ENCODE results near the gene OGFOD1. TPM values are rescaled to one million over a fixed set of nuclear protein-coding genes. Genes with fewer than 3 reads are reported as not detected.
A peak's percentile ranks its signal among the peaks of the same experiment; 100 is the strongest.
"Not testable (repeated sequence)": the region's sequence is repeated elsewhere in the genome, so short reads cannot be mapped to it uniquely, and the experiment has no call there.

OGFOD1 gene
- total RNA-seq, 2 donors from 2014 or later: 62.6 to 66.1 TPM

DNA sequence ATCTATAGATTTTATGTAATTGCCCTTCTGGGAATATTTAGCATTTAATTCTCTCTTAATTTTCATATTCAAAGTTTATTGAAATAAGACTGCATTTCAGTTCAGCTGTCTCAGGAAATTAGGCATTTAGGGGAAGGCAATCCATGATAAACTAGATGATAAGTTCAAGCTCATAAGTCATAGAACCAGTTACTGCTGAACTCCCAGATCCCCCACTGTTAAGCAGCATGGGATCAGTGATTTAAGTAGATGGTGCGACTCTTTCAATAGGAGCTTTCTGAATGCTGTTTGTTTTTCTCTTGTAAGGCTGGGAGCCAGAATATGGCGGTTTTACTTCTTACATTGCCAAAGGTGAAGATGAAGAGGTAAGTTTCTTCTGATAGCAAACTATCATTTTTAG lies 23.8 kb downstream of the OGFOD1 start:
- peaks cover 8 to 37% of the 10 kb centered on the region in 2 donors for H3K36me3 Mint-ChIP-seq (ENCODE audit: insufficient read depth in 2 of 2)
- no peaks in the 10 kb centered on the region for H3K9me3 Mint-ChIP-seq
- DNase-seq (no peak), ATAC-seq (replicated peaks in 1 of 2) (no peak)
- H3K27ac Mint-ChIP-seq: no peak overlapping the region
- H3K4me3 Mint-ChIP-seq: no peak overlapping the region
- no peaks in the 10 kb centered on the region for H3K27me3 Mint-ChIP-seq (ENCODE audit: low read depth)
- H3K4me1 Mint-ChIP-seq (ENCODE audit: low read depth): peaks cover 23% of the 10 kb centered on the region

DNA sequence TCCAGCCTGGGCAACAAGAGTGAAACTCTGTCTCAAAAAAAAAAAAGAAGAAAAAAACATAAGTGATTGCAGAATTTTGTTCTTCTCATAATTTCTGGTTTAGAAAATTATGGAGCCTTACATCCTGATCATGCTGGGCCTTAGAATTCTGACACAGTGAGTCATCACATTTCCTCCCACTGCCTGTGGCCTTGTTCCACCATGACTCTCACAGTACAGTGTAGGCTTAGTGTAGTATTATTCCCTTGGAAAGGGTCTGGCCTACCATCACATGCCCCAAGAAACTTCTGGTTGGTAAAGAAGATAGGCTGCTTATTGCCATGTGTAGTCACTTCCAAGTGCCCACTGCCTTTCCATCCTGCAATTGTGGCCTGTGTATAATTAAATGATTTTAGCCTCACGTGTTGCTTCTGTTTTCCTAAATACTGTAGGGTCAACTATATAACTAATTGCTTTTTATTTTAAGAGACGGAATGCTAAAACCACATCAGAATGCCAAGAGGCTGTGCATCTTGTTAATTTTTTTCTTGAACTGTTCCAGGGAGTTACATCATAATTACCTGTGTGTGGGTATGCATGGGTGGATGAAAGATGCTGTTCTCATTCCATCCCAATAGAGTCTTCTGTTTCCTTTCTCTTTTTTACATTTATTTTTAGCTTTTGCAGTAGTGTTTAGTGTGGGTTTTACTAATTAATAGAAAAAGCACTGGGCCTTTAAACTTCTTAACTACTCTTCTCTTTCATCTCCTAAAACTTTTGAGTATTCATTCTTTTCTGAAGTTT lies 25.9 kb downstream of the OGFOD1 start:
- H3K27ac Mint-ChIP-seq: peak overlapping the region; percentile 90
- H3K9me3 Mint-ChIP-seq: no peaks in the 10 kb centered on the region
- H3K36me3 Mint-ChIP-seq (ENCODE audit: insufficient read depth in 2 of 2): peaks cover 5 to 32% of the 10 kb centered on the region in 2 donors
- no peaks in the 10 kb centered on the region for H3K27me3 Mint-ChIP-seq (ENCODE audit: low read depth)
- H3K4me3 Mint-ChIP-seq: peak overlapping the region in 1 of 2 donors; percentile 37
- ATAC-seq (replicated peaks in 1 of 2) (peak; percentile 51 to 88), DNase-seq (peak in 1 of 2 donors; percentile 4)
- peaks cover 23% of the 10 kb centered on the region for H3K4me1 Mint-ChIP-seq (ENCODE audit: low read depth)

DNA sequence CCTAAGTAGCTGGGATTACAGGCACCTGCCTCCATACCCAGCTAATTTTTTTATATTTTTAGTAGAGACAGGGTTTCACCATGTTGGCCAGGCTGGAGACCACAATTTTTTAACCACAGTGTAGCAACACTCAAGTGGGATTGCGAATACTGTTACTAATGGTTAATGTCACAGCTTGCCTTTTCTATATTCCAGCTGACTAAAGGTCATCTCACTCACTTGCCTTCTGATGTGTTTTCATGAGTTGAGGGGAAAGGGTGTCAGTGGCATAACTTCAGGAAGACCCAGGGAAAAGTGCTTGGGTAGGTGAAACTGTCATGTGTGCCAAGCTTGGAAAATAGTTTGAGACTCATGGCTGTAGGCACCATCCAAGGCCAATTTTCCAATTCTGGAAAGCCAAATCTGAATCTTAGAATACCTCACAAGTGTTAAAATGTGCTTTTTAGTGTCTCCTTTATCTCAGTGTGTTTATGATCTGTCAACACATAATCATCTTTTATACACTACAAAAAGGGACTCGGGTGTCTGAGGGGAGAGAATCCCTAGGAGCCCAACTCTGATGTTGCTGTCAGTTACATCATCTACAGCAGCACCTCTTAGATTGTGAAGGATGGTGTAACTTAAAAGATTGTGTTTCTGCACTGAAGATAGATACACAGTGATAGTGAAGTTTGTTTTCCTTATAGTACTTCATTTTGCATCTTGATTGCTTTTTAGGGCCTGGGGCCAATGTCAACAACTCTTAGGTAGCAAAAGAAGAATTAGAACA lies 27.1 kb downstream of the OGFOD1 start:
- ATAC-seq (replicated peaks in 1 of 2): peak in 1 of 2 donors; percentile 53
- peak overlapping the region; percentile 92 for H3K27ac Mint-ChIP-seq
- H3K4me1 Mint-ChIP-seq (ENCODE audit: low read depth): peaks cover 23% of the 10 kb centered on the region
- no peaks in the 10 kb centered on the region for H3K9me3 Mint-ChIP-seq
- peaks cover 5 to 26% of the 10 kb centered on the region in 2 donors for H3K36me3 Mint-ChIP-seq (ENCODE audit: insufficient read depth in 2 of 2)
- no peak overlapping the region for H3K4me3 Mint-ChIP-seq
- no peak for DNase-seq
- no peaks in the 10 kb centered on the region for H3K27me3 Mint-ChIP-seq (ENCODE audit: low read depth)

DNA sequence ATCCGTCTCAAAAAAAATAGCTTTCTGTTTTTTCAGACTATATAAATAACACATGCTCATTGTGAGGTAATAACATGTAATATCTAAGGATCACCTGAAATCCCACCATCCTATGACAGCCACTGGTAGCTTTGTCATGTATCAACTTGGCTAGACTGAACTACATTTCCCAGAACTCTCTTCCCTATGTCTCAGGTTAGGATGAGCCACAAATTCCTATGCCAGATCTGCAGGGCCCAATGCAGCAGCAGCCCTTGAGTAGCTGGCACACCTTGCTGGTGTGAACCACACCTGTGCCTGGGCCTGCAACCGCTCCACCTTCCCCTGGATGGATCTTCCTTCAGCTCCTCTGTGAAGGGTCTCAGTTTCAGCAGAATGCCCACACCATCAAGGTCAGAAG lies 28.1 kb downstream of the OGFOD1 start:
- Mint-ChIP-seq H3K27ac (peak overlapping the region; percentile 92), H3K4me1 (ENCODE audit: low read depth) (peaks cover 23% of the 10 kb centered on the region), H3K27me3 (ENCODE audit: low read depth) (no peaks in the 10 kb centered on the region), H3K9me3 (no peaks in the 10 kb centered on the region), H3K36me3 (ENCODE audit: insufficient read depth in 2 of 2) (peaks cover 5 to 25% of the 10 kb centered on the region in 2 donors), H3K4me3 (no peak overlapping the region)
- no peak for ATAC-seq (replicated peaks in 1 of 2)
- no peak for DNase-seq

DNA sequence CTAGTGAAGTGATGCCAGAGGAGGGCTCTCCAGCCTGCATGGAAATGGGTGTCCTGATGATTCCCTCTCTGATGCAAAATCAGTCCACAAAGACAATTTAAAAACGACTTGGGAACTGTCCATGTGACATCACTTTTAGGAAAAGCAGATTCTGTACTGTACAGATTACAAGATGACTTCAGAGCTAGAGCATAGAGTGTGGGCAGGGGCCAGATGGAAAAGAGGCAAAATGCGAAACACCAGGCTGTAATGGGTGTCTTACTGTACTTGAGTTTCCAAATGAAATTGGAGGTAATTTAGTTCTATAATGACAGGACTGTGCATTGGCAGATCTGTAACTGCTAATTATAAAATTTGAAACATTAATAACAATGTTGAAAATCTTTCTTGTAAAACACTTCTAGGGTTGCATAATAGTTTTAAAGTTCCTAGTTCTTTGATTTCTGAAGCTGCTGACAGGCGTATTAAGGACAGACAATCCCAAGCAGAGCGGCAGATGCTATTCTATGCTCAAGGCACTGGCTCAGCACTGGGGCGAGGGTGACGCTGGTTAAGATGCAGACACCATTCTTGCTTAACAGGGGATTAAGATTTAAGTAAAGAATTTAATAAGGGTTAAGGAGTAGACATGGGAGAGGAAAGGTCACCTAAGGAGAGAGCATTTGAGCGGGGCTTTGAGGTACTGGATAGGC lies 29.6 kb downstream of the OGFOD1 start:
- ATAC-seq (replicated peaks in 1 of 2) (no peak), DNase-seq (no peak)
- H3K36me3 Mint-ChIP-seq (ENCODE audit: insufficient read depth in 2 of 2): peaks cover 5 to 12% of the 10 kb centered on the region in 2 donors
- no peaks in the 10 kb centered on the region for H3K9me3 Mint-ChIP-seq
- H3K27ac Mint-ChIP-seq: peak overlapping the region; percentile 65
- H3K27me3 Mint-ChIP-seq (ENCODE audit: low read depth): no peaks in the 10 kb centered on the region
- H3K4me1 Mint-ChIP-seq (ENCODE audit: low read depth): peaks cover 23% of the 10 kb centered on the region
- no peak overlapping the region for H3K4me3 Mint-ChIP-seq

DNA sequence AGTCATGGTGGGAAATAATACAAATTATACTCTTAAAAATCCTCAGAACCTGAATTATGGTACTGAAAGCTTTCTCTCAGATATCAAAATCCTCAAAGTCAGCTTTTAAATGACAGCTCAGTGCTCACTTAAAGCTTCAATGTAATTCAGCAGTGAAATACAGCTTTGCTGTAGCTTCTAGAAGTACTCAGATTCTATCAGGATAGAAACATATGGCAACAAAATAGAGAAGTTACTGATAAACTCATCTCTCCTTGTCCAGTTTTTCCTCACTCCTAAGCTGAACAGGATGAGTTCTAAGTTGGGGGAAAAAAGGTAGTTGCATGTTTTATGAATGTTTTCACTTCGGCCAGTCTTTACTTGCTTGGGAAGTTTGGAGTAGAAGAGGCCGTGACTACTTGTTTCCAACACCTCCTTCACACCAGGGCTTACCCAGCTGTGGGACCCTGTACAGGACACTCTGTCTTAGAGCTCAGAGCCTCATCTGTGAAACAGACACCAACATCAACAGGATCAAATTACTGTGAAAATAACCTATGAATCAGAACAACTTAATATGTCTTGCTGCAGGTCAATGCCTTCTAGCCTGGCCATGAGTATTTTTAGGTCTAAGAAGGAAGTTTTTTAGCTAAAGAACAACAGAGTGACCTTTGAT lies 30.2 kb downstream of the OGFOD1 start:
- Mint-ChIP-seq H3K27me3 (ENCODE audit: low read depth) (no peaks in the 10 kb centered on the region), H3K27ac (peak overlapping the region; percentile 65), H3K36me3 (ENCODE audit: insufficient read depth in 2 of 2) (peaks cover 3 to 8% of the 10 kb centered on the region in 2 donors), H3K4me3 (no peak overlapping the region), H3K4me1 (ENCODE audit: low read depth) (peaks cover 19% of the 10 kb centered on the region), H3K9me3 (no peaks in the 10 kb centered on the region)
- DNase-seq (no peak), ATAC-seq (replicated peaks in 1 of 2) (no peak)

DNA sequence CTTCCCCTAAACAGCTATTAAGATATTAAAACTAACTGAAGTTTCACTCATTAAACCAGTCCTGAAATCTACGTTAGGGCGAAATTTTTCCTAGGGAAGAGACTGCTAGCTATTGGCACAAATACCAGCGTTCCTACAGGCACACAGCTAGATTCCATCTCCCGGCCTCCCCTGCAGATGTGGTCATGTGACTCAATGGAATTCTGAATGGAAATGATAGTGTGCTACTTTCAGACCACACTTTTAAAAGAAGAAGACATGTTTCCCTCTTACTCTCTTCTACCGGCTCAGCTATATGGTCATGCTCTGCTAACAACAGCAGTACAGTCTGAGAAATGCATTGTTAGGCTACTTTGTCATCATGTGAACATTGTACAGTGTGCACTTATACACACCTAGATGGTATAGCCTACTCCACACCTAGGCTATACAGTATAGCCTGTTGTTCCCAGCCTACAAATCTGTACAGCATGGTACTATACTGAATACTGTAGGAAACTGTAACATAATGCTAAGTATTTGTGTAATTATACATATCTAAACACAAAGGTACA lies 31.4 kb downstream of the OGFOD1 start:
- DNase-seq (no peak), ATAC-seq (replicated peaks in 1 of 2) (no peak)
- H3K27ac Mint-ChIP-seq: no peak overlapping the region
- no peaks in the 10 kb centered on the region for H3K9me3 Mint-ChIP-seq
- no peak overlapping the region for H3K4me3 Mint-ChIP-seq
- no peaks in the 10 kb centered on the region for H3K27me3 Mint-ChIP-seq (ENCODE audit: low read depth)
- peaks cover 8% of the 10 kb centered on the region for H3K4me1 Mint-ChIP-seq (ENCODE audit: low read depth)
- H3K36me3 Mint-ChIP-seq (ENCODE audit: insufficient read depth in 2 of 2): peaks cover 0 to 2% of the 10 kb centered on the region in 2 donors

DNA sequence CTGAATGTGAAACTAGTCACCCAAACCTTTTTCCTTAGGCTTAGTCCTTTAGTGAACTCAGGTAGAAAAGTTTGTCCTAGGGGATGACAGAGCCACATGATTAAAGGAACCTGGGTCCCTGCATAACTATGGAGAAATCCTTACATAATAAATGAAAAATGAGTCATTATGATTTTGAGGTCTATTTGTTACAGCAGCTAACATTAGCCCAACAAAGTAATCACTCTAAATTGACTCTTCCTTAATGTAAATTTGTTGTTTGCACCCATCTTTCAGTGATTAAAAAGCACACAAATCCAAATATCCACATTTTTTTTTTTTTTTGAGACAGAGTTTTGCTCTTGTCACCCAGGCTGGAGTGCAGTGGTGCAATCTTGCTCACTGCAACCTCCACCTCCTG lies 32.0 kb downstream of the OGFOD1 start:
- peaks cover 6% of the 10 kb centered on the region for H3K4me1 Mint-ChIP-seq (ENCODE audit: low read depth)

DNA sequence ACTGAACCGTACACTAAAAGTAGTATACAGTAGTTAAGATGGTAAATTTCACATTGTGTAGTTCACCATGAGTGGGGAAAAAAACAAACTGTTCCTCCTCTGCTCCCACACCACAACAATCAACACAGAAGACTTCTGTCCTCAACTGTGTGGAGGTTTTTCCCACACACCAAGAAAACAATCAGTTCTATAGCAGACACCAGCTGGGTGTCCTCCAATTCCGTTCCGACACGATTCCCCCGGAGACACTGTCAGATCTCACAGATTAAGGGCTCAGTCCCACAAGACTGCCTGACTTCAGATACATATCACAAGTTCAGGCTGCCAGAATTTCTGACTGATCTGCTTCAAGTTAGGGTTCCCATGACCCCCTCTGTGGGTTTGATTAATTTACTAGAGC lies 36.7 kb downstream of the OGFOD1 start:
- H3K36me3 Mint-ChIP-seq (ENCODE audit: insufficient read depth in 2 of 2): no peaks in the 10 kb centered on the region

More for the DNA sequence above, 32.0 kb downstream of the OGFOD1 start:
- Mint-ChIP-seq H3K27ac (no peak overlapping the region), H3K27me3 (ENCODE audit: low read depth) (no peaks in the 10 kb centered on the region), H3K36me3 (ENCODE audit: insufficient read depth in 2 of 2) (peaks cover 0 to 2% of the 10 kb centered on the region in 2 donors), H3K4me3 (no peak overlapping the region), H3K9me3 (no peaks in the 10 kb centered on the region)
- DNase-seq (no peak), ATAC-seq (replicated peaks in 1 of 2) (no peak)

DNA sequence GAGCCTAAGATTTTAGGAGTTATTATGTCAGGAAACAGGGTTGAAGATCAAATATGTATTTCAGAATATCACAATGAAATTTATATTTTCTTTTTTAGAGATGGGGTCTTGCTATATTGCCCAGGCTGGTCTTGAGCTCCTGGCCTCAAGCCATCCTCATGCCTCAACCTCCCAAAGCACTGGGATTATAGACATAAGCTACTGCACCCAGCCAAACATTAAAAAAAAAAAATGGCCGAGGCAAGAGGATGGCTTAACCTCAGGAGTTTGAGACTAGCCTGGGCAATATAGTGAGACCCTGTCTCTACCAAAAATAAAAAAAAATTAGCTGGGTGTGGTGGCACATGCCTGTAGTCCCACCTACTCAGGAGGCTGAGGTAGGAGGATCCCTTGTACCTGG lies 37.5 kb downstream of the OGFOD1 start:
- H3K36me3 Mint-ChIP-seq (ENCODE audit: insufficient read depth in 2 of 2); H3K4me1 Mint-ChIP-seq (ENCODE audit: low read depth); H3K27ac Mint-ChIP-seq; H3K27me3 Mint-ChIP-seq (ENCODE audit: low read depth); H3K9me3 Mint-ChIP-seq; ATAC-seq (replicated peaks in 1 of 2); DNase-seq; H3K4me3 Mint-ChIP-seq: not testable (repeated sequence)

More for the DNA sequence above, 36.7 kb downstream of the OGFOD1 start:
- Mint-ChIP-seq H3K27me3 (ENCODE audit: low read depth) (no peaks in the 10 kb centered on the region), H3K27ac (no peak overlapping the region), H3K4me1 (ENCODE audit: low read depth) (no peaks in the 10 kb centered on the region), H3K4me3 (no peak overlapping the region), H3K9me3 (no peaks in the 10 kb centered on the region)
- DNase-seq (no peak), ATAC-seq (replicated peaks in 1 of 2) (no peak)

DNA sequence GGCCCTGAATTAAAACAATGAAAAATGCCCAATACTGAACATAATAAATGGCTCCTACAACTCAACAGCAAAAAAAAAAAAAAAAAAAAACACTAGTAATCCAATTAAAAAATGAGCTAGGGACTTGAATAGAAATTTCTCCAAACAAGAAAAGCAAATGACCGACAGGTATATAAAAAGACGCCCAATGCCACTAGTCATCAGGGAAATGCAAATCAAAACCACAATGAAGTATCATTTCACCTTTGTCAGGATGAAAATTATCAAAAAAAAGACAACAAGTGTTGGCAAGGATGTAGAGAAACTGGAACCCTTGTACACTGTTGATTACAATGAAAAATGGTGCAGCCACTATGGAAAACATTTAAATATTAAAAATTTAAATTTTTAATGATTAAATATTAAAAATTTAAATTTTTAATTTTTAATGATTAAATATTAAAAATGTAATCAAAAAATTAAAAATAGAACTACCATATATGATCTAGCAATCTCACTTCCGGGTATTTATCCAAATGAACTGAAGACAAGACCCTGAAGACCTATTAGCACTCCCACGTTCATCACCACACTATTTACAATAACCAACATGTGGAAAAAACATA lies 40.4 kb downstream of the OGFOD1 start:
- Mint-ChIP-seq H3K9me3 (no peaks in the 10 kb centered on the region), H3K4me3 (no peak overlapping the region), H3K27ac (peak overlapping the region; percentile 86), H3K36me3 (ENCODE audit: insufficient read depth in 2 of 2) (peaks cover 0 to 4% of the 10 kb centered on the region in 2 donors), H3K4me1 (ENCODE audit: low read depth) (no peaks in the 10 kb centered on the region), H3K27me3 (ENCODE audit: low read depth) (no peaks in the 10 kb centered on the region)
- no peak for ATAC-seq (replicated peaks in 1 of 2)
- no peak for DNase-seq

DNA sequence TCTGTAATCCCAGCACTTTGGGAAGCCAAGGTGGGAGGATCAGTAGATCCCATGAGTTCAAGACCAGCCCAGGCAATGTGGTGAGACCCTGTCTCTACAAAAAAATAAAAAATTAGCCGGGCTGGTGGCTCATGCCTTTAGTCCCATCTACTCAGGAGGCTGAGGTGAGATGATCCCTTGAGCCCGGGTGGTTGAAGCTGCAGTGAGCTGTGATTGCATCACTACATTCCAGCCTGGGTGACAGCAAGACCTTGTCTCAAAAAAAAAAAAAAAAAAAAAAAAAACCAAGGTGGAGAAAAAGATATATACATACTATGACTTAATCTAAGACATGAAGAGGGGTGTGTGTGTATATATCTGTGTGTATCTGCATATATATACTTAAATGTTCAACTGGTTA lies 41.8 kb downstream of the OGFOD1 start:
- DNase-seq: no peak
- no peak overlapping the region for H3K27ac Mint-ChIP-seq
- ATAC-seq (replicated peaks in 1 of 2): no peak
- H3K9me3 Mint-ChIP-seq: no peaks in the 10 kb centered on the region
- no peak overlapping the region for H3K4me3 Mint-ChIP-seq
- no peaks in the 10 kb centered on the region for H3K4me1 Mint-ChIP-seq (ENCODE audit: low read depth)
- no peaks in the 10 kb centered on the region for H3K27me3 Mint-ChIP-seq (ENCODE audit: low read depth)
- peaks cover 0 to 5% of the 10 kb centered on the region in 2 donors for H3K36me3 Mint-ChIP-seq (ENCODE audit: insufficient read depth in 2 of 2)

All from activated T-cell treated with anti-CD3 and anti-CD28 coated beads, Interleukin-2, amount 50 U/mL, for 72 hours (primary cell).